ENCODE measurements around the gene WWOX.

WWOX gene

DNA sequence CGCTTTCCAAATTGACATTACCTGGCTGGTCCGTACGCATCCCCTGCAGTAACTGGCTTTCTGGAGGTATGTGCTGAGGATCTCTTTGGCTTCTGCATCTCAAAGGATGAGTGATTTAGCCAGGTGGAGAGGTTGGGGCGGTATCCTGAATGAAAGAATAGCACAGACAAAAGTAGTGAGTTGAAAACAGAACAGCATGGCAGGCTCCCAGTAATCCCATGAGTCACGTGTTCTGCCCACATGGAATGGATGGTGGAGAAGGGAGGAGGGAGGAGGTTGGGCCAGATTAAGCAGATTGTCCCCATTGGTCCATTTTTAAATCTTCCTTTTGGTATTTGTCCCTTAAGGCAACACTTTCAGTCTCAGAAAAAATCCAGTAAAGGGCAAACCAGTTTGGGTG, 176.0 kb downstream of the WWOX start:
- TF ChIP-seq, protein P1, sequence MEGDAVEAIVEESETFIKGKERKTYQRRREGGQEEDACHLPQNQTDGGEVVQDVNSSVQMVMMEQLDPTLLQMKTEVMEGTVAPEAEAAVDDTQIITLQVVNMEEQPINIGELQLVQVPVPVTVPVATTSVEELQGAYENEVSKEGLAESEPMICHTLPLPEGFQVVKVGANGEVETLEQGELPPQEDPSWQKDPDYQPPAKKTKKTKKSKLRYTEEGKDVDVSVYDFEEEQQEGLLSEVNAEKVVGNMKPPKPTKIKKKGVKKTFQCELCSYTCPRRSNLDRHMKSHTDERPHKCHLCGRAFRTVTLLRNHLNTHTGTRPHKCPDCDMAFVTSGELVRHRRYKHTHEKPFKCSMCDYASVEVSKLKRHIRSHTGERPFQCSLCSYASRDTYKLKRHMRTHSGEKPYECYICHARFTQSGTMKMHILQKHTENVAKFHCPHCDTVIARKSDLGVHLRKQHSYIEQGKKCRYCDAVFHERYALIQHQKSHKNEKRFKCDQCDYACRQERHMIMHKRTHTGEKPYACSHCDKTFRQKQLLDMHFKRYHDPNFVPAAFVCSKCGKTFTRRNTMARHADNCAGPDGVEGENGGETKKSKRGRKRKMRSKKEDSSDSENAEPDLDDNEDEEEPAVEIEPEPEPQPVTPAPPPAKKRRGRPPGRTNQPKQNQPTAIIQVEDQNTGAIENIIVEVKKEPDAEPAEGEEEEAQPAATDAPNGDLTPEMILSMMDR (IDR thresholded peaks at IDR 0.05; ENCODE audit: control insufficient read depth, insufficient read depth, low read depth, low read length, missing control alignments) = no peak
- H3K4me3 ChIP-seq (ENCODE audit: control insufficient read depth, low read depth, low read length) = no peak overlapping the region
- no peak for DNase-seq (ENCODE audit: low read depth)

DNA sequence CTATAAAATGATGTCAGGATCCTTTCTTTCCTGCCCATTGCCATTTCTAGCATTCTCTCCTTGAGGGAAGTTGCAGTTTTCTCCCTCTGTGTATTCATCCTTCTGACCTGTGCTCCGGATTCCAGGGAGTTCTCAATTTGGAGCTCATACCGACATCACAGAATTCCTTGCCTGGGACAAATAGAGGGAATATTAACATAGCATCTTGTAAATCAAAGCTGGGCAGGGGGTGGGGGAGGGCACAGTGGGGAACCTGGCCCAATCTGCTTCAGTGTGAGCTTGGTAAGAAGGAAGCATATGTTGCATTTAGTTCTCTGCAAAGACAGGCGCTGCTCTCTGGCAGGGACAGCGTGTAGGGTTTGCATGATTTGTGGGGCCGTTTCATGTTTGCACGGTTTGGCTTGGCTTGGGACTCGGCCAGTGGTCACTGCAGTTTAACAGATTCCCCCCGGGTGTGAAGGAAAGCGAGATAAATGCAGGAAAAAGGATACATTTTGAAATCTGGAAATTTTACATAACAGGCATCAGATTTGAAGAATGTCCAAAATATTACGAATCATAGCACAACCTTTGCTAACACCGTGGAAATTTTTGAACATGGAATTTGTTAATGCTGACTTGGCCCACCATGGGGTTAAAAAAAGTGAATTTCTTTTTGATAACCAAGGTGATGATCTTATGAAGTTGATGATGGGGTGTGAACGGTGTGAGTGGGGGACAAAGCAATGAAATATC, 178.0 kb downstream of the WWOX start:
- DNase-seq (ENCODE audit: low read depth) = no peak
- H3K4me3 ChIP-seq (ENCODE audit: control insufficient read depth, low read depth, low read length) = no peak overlapping the region
- TF ChIP-seq, protein P1 (IDR thresholded peaks at IDR 0.05; ENCODE audit: control insufficient read depth, insufficient read depth, low read depth, low read length, missing control alignments) = no peak

DNA sequence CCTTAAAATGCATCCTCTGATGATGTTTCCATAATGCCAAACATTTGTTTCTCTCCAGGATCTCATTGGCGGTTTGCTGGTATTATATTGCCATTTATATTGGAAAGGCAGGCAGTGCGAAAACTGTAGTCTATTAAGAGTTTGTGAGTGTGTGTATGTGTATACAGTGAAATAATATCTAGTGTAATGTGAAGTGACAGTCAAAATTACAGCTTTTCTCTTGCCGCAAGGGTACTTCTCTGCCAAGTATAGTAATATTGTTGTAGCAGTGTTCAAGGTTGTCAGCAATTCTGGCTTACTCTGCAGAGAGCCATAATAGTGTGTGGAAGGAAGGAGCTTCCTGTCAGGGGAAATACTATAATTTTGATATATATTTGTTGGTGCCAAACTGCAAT, 178.6 kb downstream of the WWOX start:
- no peak for DNase-seq (ENCODE audit: low read depth)
- TF ChIP-seq, protein P1 (IDR thresholded peaks at IDR 0.05; ENCODE audit: control insufficient read depth, insufficient read depth, low read depth, low read length, missing control alignments) = no peak
- no peak overlapping the region for H3K4me3 ChIP-seq (ENCODE audit: control insufficient read depth, low read depth, low read length)

DNA sequence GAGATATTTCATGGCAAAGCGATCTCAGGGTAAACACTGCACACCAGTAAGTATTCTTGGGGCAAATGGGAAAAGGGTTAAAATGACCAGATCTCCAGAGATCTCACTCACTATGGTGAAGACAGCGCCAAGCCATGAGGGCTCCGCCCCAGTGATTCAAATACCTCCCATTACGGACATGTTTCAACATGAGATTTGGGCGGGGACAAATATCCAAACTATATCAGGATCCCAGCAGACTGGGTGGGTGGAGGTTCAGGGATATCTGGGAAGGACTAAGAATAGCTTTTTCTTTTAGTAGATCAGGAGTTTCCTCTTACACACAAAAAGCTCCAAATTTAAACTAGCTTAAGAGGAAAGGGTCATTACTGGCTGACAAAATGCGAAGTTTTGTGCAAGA, 181.7 kb downstream of the WWOX start:
- no peak for DNase-seq (ENCODE audit: low read depth)
- TF ChIP-seq, protein P1 (IDR thresholded peaks at IDR 0.05; ENCODE audit: control insufficient read depth, insufficient read depth, low read depth, low read length, missing control alignments) = no peak
- no peak overlapping the region for H3K4me3 ChIP-seq (ENCODE audit: control insufficient read depth, low read depth, low read length)

DNA sequence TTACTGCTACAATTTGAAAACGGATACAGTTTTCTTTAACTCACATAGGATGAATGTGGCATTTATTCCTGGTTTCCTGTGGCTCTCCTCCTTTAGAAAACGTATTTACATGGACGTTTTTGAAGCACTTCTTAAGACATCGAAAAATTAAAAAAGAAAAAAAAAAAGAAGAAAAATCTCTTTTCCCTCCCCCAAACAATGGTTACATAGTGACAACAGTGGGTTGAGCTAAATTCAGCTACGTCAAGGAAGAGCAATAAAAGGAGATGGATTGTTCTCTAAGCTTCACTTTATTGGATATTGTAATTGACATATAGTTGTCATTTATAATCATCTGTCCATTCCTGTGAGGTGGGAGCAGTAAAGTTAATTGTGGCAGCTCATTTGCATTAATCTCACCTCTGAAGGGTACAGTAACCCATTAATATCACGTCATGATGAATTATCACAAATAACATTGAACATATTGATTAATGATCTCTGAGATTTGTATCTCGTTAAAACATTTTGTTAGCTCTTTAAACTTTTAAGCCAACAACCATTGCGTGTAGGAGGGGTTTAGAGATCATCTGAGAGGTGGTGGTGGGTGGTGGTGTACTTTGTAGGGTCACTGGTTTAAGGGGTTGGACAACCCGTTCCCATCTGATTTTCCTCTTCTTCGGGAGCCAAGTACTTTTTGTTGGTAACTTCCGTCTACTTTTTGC, 184.2 kb downstream of the WWOX start:
- TF ChIP-seq, protein P1 (IDR thresholded peaks at IDR 0.05; ENCODE audit: control insufficient read depth, insufficient read depth, low read depth, low read length, missing control alignments) = no peak
- no peak overlapping the region for H3K4me3 ChIP-seq (ENCODE audit: control insufficient read depth, low read depth, low read length)
- DNase-seq (ENCODE audit: low read depth) = no peak

DNA sequence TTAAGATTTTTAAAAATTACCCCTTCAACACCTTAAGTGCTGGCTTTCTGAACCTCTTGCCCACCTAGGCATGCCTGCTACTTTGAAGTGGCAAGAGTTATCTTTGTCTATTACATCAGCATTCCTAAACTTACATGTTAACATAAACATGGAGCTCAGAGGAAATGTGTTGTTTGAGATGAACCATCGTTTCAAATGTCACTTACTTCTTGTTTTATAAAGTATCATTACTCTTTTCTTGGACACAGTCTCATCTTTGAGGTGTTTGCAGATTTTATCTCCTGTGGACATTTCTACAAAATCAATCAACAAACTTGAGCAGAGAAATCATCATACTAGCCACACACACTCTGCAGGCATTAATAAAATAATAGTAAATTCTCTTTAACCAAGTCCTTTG, 184.9 kb downstream of the WWOX start:
- H3K4me3 ChIP-seq (ENCODE audit: control insufficient read depth, low read depth, low read length) = no peak overlapping the region
- no peak for DNase-seq (ENCODE audit: low read depth)
- TF ChIP-seq, protein P1 (IDR thresholded peaks at IDR 0.05; ENCODE audit: control insufficient read depth, insufficient read depth, low read depth, low read length, missing control alignments) = no peak
